Measurements from ENCODE around the gene LSM4. TPM values are rescaled to one million over a fixed set of nuclear protein-coding genes. Genes with fewer than 3 reads are reported as not detected.

Gene LSM4
- polyA plus RNA-seq, 1 experiment, result 94.7 TPM

- Histone ChIP-seq H3K4me3 (ENCODE audit: low read depth, low read length) (peak overlapping the region; percentile 63), H3K27me3 (ENCODE audit: control insufficient read depth, insufficient read depth, low read length) (no peaks in the 10 kb centered on the region), H3K36me3 (ENCODE audit: control insufficient read depth, insufficient read depth, low read length) (no peaks in the 10 kb centered on the region)
- no peak for TF ChIP-seq CTCF (IDR thresholded peaks at IDR 0.05; ENCODE audit: insufficient read depth, low read depth, low read length)
- POLR2A ChIA-PET, result interaction anchor here (0.6 to 2.4 kb wide), 3 partner anchors 10 to 13 kb away, joined by 6 to 41 read pairs (median 9); partner anchors contain the start of gene JUND
- no peak for DNase-seq (ENCODE audit: low read depth)
- CTCF ChIA-PET, result interaction anchor here (1.2 to 6.5 kb wide), 4 partner anchors 8 to 39 kb away, joined by 3 to 48 read pairs (median 4); partner anchors contain the start of gene JUND
Measured at GRCh38 chr19:18292810-18293641, 29.9 kb downstream of the LSM4 start.

- CTCF ChIA-PET, result interaction anchor here (1.2 to 6.5 kb wide), 4 partner anchors 9 to 40 kb away, joined by 3 to 48 read pairs (median 4); partner anchors contain the start of gene JUND
- H3K4me3 ChIP-seq (ENCODE audit: low read depth, low read length), result peak overlapping the region; percentile 63
- DNase-seq (ENCODE audit: low read depth), result no peak
Measured at GRCh38 chr19:18292462-18292809, 30.4 kb downstream of the LSM4 start.

GRCh38 chr19:18291590-18292461 lies 31.1 kb downstream of the LSM4 start:
- ChIA-PET POLR2A (interaction anchor here (1.5 to 2.4 kb wide), 2 partner anchors 10 to 12 kb away, joined by 9 to 41 read pairs; partner anchors contain the start of gene JUND), CTCF (interaction anchor here (1.3 to 6.5 kb wide), 3 partner anchors 12 to 40 kb away, joined by 3 to 48 read pairs (median 5); partner anchors contain the start of gene JUND)
- no peak for DNase-seq (ENCODE audit: low read depth)
- Histone ChIP-seq H3K4me3 (ENCODE audit: low read depth, low read length) (peak overlapping the region; percentile 63), H3K27me3 (ENCODE audit: control insufficient read depth, insufficient read depth, low read length) (no peaks in the 10 kb centered on the region), H3K36me3 (ENCODE audit: control insufficient read depth, insufficient read depth, low read length) (no peaks in the 10 kb centered on the region)
- no peak for TF ChIP-seq CTCF (IDR thresholded peaks at IDR 0.05; ENCODE audit: insufficient read depth, low read depth, low read length)

More at GRCh38 chr19:18292462-18292809, 30.4 kb downstream of the LSM4 start:
- H3K27me3 ChIP-seq (ENCODE audit: control insufficient read depth, insufficient read depth, low read length), result no peaks in the 10 kb centered on the region
- POLR2A ChIA-PET, result interaction anchor here (1.5 to 2.4 kb wide), 2 partner anchors 11 to 13 kb away, joined by 9 to 41 read pairs; partner anchors contain the start of gene JUND
- no peak for TF ChIP-seq CTCF (IDR thresholded peaks at IDR 0.05; ENCODE audit: insufficient read depth, low read depth, low read length)
- H3K36me3 ChIP-seq (ENCODE audit: control insufficient read depth, insufficient read depth, low read length), result no peaks in the 10 kb centered on the region

- TF ChIP-seq CTCF (IDR thresholded peaks at IDR 0.05; ENCODE audit: insufficient read depth, low read depth, low read length), result no peak
- H3K36me3 ChIP-seq (ENCODE audit: control insufficient read depth, insufficient read depth, low read length), result no peaks in the 10 kb centered on the region
- CTCF ChIA-PET, result interaction anchor here (6.5 kb wide), 1 partner anchor 11 kb away, joined by 48 read pairs; the partner anchor contains the start of gene JUND
- H3K4me3 ChIP-seq (ENCODE audit: low read depth, low read length), result peak overlapping the region; percentile 63
- H3K27me3 ChIP-seq (ENCODE audit: control insufficient read depth, insufficient read depth, low read length), result no peaks in the 10 kb centered on the region
- no peak for DNase-seq (ENCODE audit: low read depth)
- POLR2A ChIA-PET, result interaction anchor here (2.4 kb wide), 1 partner anchor 9 kb away, joined by 41 read pairs; the partner anchor contains the start of gene JUND
Measured at GRCh38 chr19:18291019-18291524, 31.8 kb downstream of the LSM4 start.

Measured in BJ (cell line).